Measurements from ENCODE around the gene DOK6.

GRCh38 chr18:69674292-69674877 is 273.7 kb downstream of the DOK6 start:
- TF ChIP-seq POLR2AphosphoS5 (IDR thresholded peaks at IDR 0.05; ENCODE audit: low read depth, low read length) (no peak), TAF1 (IDR thresholded peaks at IDR 0.05; ENCODE audit: borderline replicate concordance, insufficient read depth, low read length) (no peak)

All from PFSK-1 (cell line).